PC-3 (cell line): ENCODE results near the gene CACNB3. TPM values are rescaled to one million over a fixed set of nuclear protein-coding genes. Genes with fewer than 3 reads are reported as not detected.

Experiments used
- ATAC-seq: fragments of 200-7000 bp; cut with Tn5 transposase; 2 replicates; pipeline ENCODE4 v1.9.1; 2020; ENCODE audit warnings: mild to moderate bottlenecking, moderate library complexity
- BruUV-seq: library from RNA; stranded (reverse); fragments of 400-500 nt; replicated peaks from 2 replicates; lab custom pipeline; 2021; lab: Mats Ljungman, UMichigan
- CTCF ChIA-PET: fragments of 300-600 bp; sonication (Branson Sonifier 250); formaldehyde crosslinking; loops from one replicate; lab custom pipeline; 2022; ENCODE audit warnings: antibody characterized with exemption; lab: Charles Lee
- POLR2A ChIA-PET: fragments of 300-600 bp; sonication (Branson Sonifier 250); formaldehyde crosslinking; loops from one replicate; lab custom pipeline; 2022; ENCODE audit warnings: antibody characterized with exemption; ENCODE audit not compliant: unreplicated experiment; lab: Charles Lee
- DNase-seq: peaks from one replicate; pipeline ENCODE4 v3.0.0-alpha.2; 2015
- H2AFZ ChIP-seq: fragments of 300-600 bp; sonication (generic); 2 replicates; pipeline ENCODE4 v1.6.0; 2016; ENCODE audit warnings: antibody characterized with exemption, low read length
- H3F3A ChIP-seq: fragments of 300-600 bp; sonication (generic); one replicate; pipeline ENCODE4 v1.6.0; 2017; ENCODE audit warnings: antibody characterized with exemption, low read length, control low read depth, mild to moderate bottlenecking; ENCODE audit not compliant: unreplicated experiment
- H3K27ac ChIP-seq: fragments of 300-600 bp; sonication (generic); 2 replicates; pipeline ENCODE4 v1.5.1; 2016; ENCODE audit warnings: mild to moderate bottlenecking, low read length
- H3K27me3 ChIP-seq: fragments of 300-600 bp; sonication (generic); 2 replicates; pipeline ENCODE4 v1.6.1; 2016; ENCODE audit warnings: low read length, mixed read lengths
- H3K36me3 ChIP-seq: fragments of 300-600 bp; sonication (generic); 2 replicates; pipeline ENCODE4 v1.6.1; 2016; ENCODE audit warnings: low read depth, mixed run types, low read length, mixed read lengths
- H3K4me1 ChIP-seq: fragments of 300-600 bp; sonication (generic); 2 replicates; pipeline ENCODE4 v1.5.1; 2016; ENCODE audit warnings: low read length; ENCODE audit not compliant: insufficient read depth
- H3K4me2 ChIP-seq: fragments of 300-600 bp; sonication (generic); 2 replicates; pipeline ENCODE4 v1.6.0; 2016; ENCODE audit warnings: low read length
- H3K4me3 ChIP-seq: fragments of 300-600 bp; sonication (generic); 2 replicates; pipeline ENCODE4 v1.5.1; 2016; ENCODE audit warnings: mild to moderate bottlenecking, low read length, mixed read lengths
- H3K79me2 ChIP-seq: fragments of 300-600 bp; sonication (generic); 2 replicates; pipeline ENCODE4 v1.6.1; 2017; ENCODE audit warnings: low read length, mixed read lengths
- H3K9ac ChIP-seq: fragments of 300-600 bp; sonication (generic); 2 replicates; pipeline ENCODE4 v1.6.0; 2016; ENCODE audit warnings: mild to moderate bottlenecking, low read length
- H3K9me2 ChIP-seq: fragments of 300-600 bp; sonication (generic); replicated peaks from 2 replicates; pipeline ENCODE4 v1.6.1; 2016; ENCODE audit warnings: mixed run types, low read length, mixed read lengths
- H3K9me3 ChIP-seq: fragments of 300-600 bp; sonication (generic); 2 replicates; pipeline ENCODE4 v1.6.1; 2016; ENCODE audit warnings: low read length, mixed read lengths
- H4K20me1 ChIP-seq: fragments of 300-600 bp; sonication (generic); 2 replicates; pipeline ENCODE4 v1.6.1; 2016; ENCODE audit warnings: low read length, mixed read lengths
- CTCF ChIP-seq: fragments of 300-600 bp; sonication (generic); conservative IDR thresholded peaks from 2 replicates; pipeline ENCODE4 v1.5.1; 2017; ENCODE audit warnings: antibody characterized with exemption, low read depth, mild to moderate bottlenecking, low read length
- EZH2 ChIP-seq: fragments of 300-600 bp; sonication (generic); IDR thresholded peaks from one replicate; pipeline ENCODE4 v1.6.1; 2017; ENCODE audit warnings: antibody characterized with exemption, mild to moderate bottlenecking, low read length; ENCODE audit not compliant: unreplicated experiment
- EZH2phosphoT487 ChIP-seq: fragments of 300-600 bp; sonication (generic); IDR thresholded peaks from 2 replicates; pipeline ENCODE4 v1.6.1; 2018; ENCODE audit warnings: mild to moderate bottlenecking, antibody characterized with exemption, low read length, borderline replicate concordance
- intact Hi-C: fragments of 100-400 bp; cut with micrococcal nuclease; formaldehyde crosslinking; loops from 2 replicates; pipeline ENCODE4 v1.9.0; 2023
- total RNA-seq: library from RNA; depleted of rRNA; stranded (reverse); fragments of >200 nt; gene quantifications from 2 replicates; pipeline ENCODE4 v1.2.3, GENCODE V29; 2014

Gene CACNB3
- total RNA-seq, 1 experiment from 2014 or later = 21.4 TPM

GRCh38 chr12:48822139-48822538 is 3.8 kb downstream of the CACNB3 start:
- CTCF ChIA-PET = no interaction called here
- POLR2A ChIA-PET = no interaction called here
- ATAC-seq = no peak
- Histone ChIP-seq H3K27me3 (no peaks in the 10 kb centered on the region), H3K36me3 (no peaks in the 10 kb centered on the region), H3K9me2 (no peaks in the 10 kb centered on the region), H3K27ac (no peak overlapping the region), H4K20me1 (no peaks in the 10 kb centered on the region), H3F3A (no peaks in the 10 kb centered on the region), H3K4me1 (no peaks in the 10 kb centered on the region), H3K9me3 (no peaks in the 10 kb centered on the region), H2AFZ (no peak overlapping the region), H3K4me2 (no peak overlapping the region), H3K4me3 (no peak overlapping the region), H3K9ac (no peak overlapping the region), H3K79me2 (no peaks in the 10 kb centered on the region)
- TF ChIP-seq EZH2phosphoT487 (no peak), EZH2 (no peak), CTCF (no peak)
- BruUV-seq = no TSS peak
- no peak for DNase-seq
- intact Hi-C loops = no loop called here

GRCh38 chr12:48822711-48823110 is 4.4 kb downstream of the CACNB3 start:
- POLR2A ChIA-PET = no interaction called here

GRCh38 chr12:48823281-48823680 is 5.0 kb downstream of the CACNB3 start:
- Histone ChIP-seq H3K4me1 (no peaks in the 10 kb centered on the region), H4K20me1 (no peaks in the 10 kb centered on the region), H2AFZ (no peak overlapping the region), H3K4me3 (no peak overlapping the region), H3K9ac (no peak overlapping the region), H3F3A (no peaks in the 10 kb centered on the region), H3K79me2 (no peaks in the 10 kb centered on the region), H3K4me2 (no peak overlapping the region), H3K27ac (no peak overlapping the region), H3K36me3 (no peaks in the 10 kb centered on the region), H3K9me3 (no peaks in the 10 kb centered on the region), H3K9me2 (no peaks in the 10 kb centered on the region), H3K27me3 (no peaks in the 10 kb centered on the region)
- TF ChIP-seq EZH2 (no peak), EZH2phosphoT487 (no peak)
- intact Hi-C loops = no loop called here
- POLR2A ChIA-PET = no interaction called here
- CTCF ChIA-PET = no interaction called here
- no peak for DNase-seq
- ATAC-seq = no peak
- BruUV-seq = no TSS peak

More at GRCh38 chr12:48822711-48823110, 4.4 kb downstream of the CACNB3 start:
- Histone ChIP-seq H3K36me3 (no peaks in the 10 kb centered on the region), H3F3A (no peaks in the 10 kb centered on the region), H3K27me3 (no peaks in the 10 kb centered on the region), H3K79me2 (no peaks in the 10 kb centered on the region), H3K9ac (no peak overlapping the region), H3K27ac (no peak overlapping the region), H3K4me2 (no peak overlapping the region), H3K4me3 (no peak overlapping the region), H3K4me1 (no peaks in the 10 kb centered on the region), H2AFZ (no peak overlapping the region), H3K9me3 (no peaks in the 10 kb centered on the region), H4K20me1 (no peaks in the 10 kb centered on the region), H3K9me2 (no peaks in the 10 kb centered on the region)
- TF ChIP-seq EZH2 = no peak
- intact Hi-C loops = no loop called here
- no TSS peak for BruUV-seq
- no peak for DNase-seq
- CTCF ChIA-PET = no interaction called here
- no peak for ATAC-seq

GRCh38 chr12:48824112-48824511 is 5.8 kb downstream of the CACNB3 start:
- no peaks in the 10 kb centered on the region for H3K79me2 ChIP-seq
- intact Hi-C loops = no loop called here
- no peak overlapping the region for H3K4me3 ChIP-seq
- BruUV-seq = no TSS peak
- TF ChIP-seq CTCF (no peak), EZH2phosphoT487 (no peak)
- DNase-seq (no peak), ATAC-seq (no peak)
- no peak overlapping the region for H2AFZ ChIP-seq
- no peak overlapping the region for H3K9ac ChIP-seq
- no peaks in the 10 kb centered on the region for H3K36me3 ChIP-seq
- no peaks in the 10 kb centered on the region for H3K9me3 ChIP-seq
- no peaks in the 10 kb centered on the region for H3F3A ChIP-seq
- H3K4me1 ChIP-seq = no peaks in the 10 kb centered on the region
- H3K9me2 ChIP-seq = no peaks in the 10 kb centered on the region
- no peaks in the 10 kb centered on the region for H3K27me3 ChIP-seq
- POLR2A ChIA-PET = no interaction called here
- CTCF ChIA-PET = no interaction called here
- H3K4me2 ChIP-seq = no peak overlapping the region
- H4K20me1 ChIP-seq = no peaks in the 10 kb centered on the region
- no peak overlapping the region for H3K27ac ChIP-seq
